Measurements from ENCODE around the gene AGPS.
"Not testable (repeated sequence)": the region's sequence is repeated elsewhere in the genome, so short reads cannot be mapped to it uniquely, and the experiment has no call there.

AGPS gene

GRCh38 chr2:177385151-177385550, 7.4 kb upstream of the AGPS start:
- no peak for DNase-seq (ENCODE audit: low read depth)

- no peak for DNase-seq (ENCODE audit: low read depth)
Measured at GRCh38 chr2:177391822-177392372, 676 bp upstream of the AGPS start.

GRCh38 chr2:177393203-177393755, 706 bp downstream of the AGPS start:
- DNase-seq (ENCODE audit: low read depth), result no peak

- DNase-seq (ENCODE audit: low read depth), result no peak
Measured at GRCh38 chr2:177393824-177394593, 1.4 kb downstream of the AGPS start.

GRCh38 chr2:177394594-177394973, 2.0 kb downstream of the AGPS start:
- DNase-seq (ENCODE audit: low read depth), result no peak

GRCh38 chr2:177395351-177396065, 2.9 kb downstream of the AGPS start:
- no peak for DNase-seq (ENCODE audit: low read depth)

- DNase-seq (ENCODE audit: low read depth), result no peak
Measured at GRCh38 chr2:177396703-177397460, 4.3 kb downstream of the AGPS start.

- DNase-seq (ENCODE audit: low read depth), result no peak
Measured at GRCh38 chr2:177397481-177398289, 5.1 kb downstream of the AGPS start.

- DNase-seq (ENCODE audit: low read depth), result no peak
Measured at GRCh38 chr2:177398290-177398683, 5.7 kb downstream of the AGPS start.

GRCh38 chr2:177398791-177399190, 6.2 kb downstream of the AGPS start:
- DNase-seq (ENCODE audit: low read depth), result no peak

GRCh38 chr2:177399376-177399775, 6.8 kb downstream of the AGPS start:
- DNase-seq (ENCODE audit: low read depth), result no peak

GRCh38 chr2:177400337-177400923, 7.9 kb downstream of the AGPS start:
- no peak for DNase-seq (ENCODE audit: low read depth)

GRCh38 chr2:177402096-177402495, 9.5 kb downstream of the AGPS start:
- no peak for DNase-seq (ENCODE audit: low read depth)

- DNase-seq (ENCODE audit: low read depth), result no peak
Measured at GRCh38 chr2:177403838-177404237, 11.3 kb downstream of the AGPS start.

- DNase-seq (ENCODE audit: low read depth), result no peak
Measured at GRCh38 chr2:177404243-177404642, 11.7 kb downstream of the AGPS start.

GRCh38 chr2:177405029-177405692, 12.6 kb downstream of the AGPS start:
- DNase-seq (ENCODE audit: low read depth), result no peak

- no peak for DNase-seq (ENCODE audit: low read depth)
Measured at GRCh38 chr2:177406182-177406581, 13.6 kb downstream of the AGPS start.

GRCh38 chr2:177407031-177407430, 14.5 kb downstream of the AGPS start:
- no peak for DNase-seq (ENCODE audit: low read depth)

- not testable (repeated sequence) for DNase-seq (ENCODE audit: low read depth)
Measured at GRCh38 chr2:177410629-177411028, 18.1 kb downstream of the AGPS start.

GRCh38 chr2:177413703-177414102, 21.1 kb downstream of the AGPS start:
- DNase-seq (ENCODE audit: low read depth), result no peak
